GM19468 (cell line): ENCODE data around the gene COBLL1.

Source experiments
- ATAC-seq: cut with Tn5 transposase; IDR thresholded peaks from one replicate; pipeline ENCODE4 v1.9.1; 2021; ENCODE audit warnings: mild to moderate bottlenecking, moderate library complexity, moderate number of reproducible peaks; ENCODE audit not compliant: unreplicated experiment; ENCODE audit errors: extremely low read depth

Gene COBLL1

DNA sequence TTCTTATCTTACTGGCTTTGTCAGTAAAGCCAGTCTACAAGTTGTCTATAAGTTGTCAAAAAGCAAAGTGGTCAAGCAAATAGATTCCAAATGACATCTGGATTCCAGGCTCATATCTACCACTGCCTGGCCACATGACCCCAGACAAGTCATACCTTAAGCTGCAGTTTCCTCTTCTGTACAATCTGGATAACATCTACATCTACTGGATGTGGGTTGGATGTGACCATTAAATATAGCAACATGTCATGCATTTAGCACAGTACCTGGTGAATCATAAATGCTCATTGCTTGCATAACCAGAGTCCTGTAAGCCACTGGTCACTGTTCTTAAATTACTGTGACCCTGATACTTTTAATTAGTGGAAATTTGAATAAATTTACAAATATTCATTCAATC lies 16.8 kb downstream of the COBLL1 start:
- ATAC-seq = no peak

DNA sequence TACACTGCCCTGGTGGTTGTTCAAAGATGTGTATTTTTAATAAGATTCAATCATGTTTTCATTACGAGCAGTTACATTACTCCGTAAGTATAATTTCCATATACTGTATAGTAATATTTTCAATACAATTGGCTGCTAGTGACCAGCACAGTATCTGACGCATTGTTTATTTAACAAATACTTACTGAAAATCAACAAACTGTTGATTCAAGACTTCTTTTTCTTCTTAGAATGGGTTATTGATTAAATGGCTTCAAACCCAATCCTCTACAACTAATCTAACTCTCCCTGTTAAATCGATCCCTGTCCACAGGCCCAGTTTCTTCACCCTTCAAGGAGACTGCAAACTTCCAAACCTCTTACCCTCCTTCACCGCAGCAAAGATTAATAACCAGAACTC lies 18.5 kb downstream of the COBLL1 start:
- ATAC-seq = no peak

DNA sequence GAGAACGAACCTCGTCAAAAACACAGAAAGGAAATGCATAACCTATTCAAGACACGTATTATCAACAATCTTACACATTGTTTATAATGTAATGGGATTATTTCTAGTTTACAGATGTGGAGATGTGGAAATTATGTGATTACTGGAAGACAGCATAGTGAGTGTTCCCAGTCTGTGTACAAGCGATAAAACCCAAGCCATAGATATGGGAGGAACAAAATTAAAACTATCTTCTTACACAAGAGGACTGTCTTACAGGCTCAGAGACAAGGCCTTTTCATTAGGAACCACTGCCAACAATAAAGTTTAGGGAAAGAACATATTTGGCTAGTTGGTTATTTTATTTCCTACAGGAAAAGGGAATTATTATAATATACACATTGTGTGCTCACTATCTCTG lies 20.3 kb downstream of the COBLL1 start:
- no peak for ATAC-seq

DNA sequence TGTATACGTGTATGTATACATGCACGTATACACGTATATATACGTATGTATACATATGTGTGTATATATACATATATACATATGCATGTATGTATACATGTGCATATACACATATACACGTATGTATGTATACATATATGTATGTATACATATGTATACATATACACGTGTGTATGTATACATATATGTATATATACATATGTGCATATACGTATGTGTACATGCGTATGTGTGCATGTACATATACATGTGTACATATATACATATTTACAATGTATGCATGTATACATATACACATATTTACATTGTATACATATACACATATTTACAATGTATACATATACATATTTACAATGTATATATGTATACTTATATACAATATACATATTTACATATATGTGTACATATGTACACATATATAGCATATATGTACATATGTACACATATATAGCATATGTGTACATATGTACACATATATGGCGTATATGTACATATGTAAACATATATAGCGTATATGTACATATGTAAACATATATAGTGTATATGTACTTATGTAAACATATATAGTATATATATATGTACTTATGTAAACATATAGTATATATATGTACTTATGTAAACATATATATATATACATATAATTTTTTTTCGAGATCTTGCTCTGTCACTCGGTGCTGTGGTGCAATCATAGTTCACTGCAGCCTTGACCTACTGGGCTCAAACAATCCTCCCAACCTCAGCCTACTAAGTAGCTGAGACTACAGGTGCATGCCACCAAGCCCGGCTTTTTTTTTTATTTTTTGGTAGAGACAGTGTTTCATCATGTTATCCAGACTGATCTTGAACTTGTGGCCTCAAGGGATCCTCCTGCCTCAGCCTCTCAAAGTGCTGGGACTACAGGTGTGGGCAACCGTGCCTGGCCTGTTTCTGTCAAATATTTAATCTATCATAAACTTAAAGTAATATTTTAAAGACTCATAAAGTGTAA lies 23.2 kb downstream of the COBLL1 start:
- no peak for ATAC-seq

DNA sequence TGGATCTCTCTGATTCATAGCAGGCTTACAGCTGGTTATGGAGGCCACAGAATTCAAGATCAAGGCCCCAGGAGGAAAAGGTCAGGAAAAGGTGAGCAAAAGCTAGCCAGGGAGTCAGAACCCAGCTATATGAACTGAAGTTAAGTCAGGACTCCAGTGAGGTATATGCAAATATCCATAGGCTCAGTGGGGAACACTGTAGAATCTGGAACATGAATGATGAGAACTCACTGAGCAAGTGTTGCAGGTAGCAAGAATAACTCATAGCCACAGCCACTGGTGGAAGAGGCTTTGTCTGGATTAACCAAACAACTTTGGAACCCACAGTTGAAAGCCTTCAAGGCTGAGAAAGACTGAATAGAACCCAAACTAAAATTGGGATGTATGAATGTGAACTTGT lies 24.7 kb downstream of the COBLL1 start:
- no peak for ATAC-seq

DNA sequence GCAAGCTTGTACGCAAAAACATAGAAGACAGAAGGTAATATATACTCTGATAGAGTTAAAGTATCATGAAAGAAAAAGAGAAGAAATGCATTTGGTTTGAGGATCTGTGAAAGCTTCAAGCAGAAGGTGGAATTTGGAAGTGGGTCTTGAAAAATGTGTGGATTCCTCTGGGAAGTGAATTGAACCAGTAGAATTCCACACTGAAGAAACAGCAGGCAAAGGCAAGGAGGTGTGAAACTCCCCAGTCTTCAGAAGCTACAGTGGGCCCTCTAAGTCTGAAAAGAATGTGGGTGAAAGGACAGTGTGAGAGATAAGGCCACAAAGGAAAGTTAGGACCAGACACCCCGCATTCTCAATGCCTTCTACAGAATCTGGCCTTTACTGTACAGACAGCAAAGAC lies 25.6 kb downstream of the COBLL1 start:
- no peak for ATAC-seq

DNA sequence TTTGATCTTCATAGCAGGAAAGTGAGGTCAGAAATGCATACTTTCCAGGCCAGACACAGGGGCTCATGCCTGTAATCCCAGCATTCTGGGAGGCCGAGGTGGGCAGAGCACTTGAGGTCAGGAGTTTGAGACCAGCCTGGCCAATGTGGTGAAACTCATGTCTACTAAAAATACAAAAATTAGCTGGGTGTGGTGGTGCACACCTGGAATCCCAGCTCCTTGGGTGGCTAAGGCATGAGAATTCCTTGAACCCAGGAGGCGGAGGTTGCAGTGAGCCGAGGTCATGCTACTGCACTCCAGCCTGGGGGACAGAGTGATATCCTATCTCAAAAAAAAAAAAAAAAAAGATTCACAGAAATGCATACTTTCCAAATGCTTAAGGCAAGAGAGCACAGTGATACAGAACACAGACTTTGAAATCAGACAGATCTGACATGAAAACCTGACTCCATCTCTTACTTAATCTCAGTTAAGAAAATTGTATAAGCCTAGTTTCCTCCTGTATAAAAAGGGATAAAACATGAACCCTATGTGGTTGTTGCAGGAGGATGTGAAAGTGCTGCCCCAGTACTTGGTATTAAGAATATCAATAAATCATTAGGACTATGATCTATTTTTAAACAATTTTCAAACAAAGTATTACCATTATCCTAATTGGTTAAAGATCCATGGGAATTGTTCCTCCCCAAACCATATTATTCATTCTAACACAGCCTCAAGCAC lies 26.4 kb downstream of the COBLL1 start:
- ATAC-seq = no peak

DNA sequence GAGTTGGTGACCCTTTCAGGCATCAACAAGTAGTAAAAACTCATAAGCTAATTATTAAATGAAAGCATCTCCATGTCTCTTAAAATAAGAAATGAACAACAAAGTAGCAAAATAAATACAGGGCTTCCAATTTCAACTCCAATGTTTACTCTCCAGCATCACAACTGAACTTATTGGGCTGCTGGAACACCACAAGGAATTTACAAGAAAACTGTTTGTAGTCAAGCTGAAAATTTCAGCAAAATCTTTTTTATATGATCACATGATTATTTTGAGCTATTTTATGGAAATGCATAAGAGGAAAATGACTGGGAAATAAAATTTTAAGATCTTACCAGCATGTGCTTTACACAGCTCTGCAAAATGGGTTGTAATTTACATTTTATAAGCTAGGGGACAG lies 28.1 kb downstream of the COBLL1 start:
- ATAC-seq = no peak

DNA sequence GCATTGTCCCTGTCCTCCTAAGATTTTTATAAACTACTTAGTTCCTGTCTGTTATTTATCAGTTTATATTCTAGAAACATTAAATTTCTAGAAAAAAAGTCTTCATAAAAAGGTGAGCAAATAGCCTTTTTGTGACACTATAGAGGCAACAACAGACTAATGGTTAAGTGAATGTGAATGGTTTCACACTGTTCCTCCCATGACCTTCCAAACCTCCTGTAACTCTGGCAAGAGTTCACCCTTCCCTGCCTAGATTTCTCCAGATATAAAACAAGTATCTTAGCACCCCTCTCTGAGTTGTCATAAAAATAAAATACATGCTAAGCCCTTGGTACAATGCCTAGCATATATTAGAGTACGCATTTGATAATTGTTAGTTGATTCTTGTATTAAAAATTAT lies 29.2 kb downstream of the COBLL1 start:
- no peak for ATAC-seq

DNA sequence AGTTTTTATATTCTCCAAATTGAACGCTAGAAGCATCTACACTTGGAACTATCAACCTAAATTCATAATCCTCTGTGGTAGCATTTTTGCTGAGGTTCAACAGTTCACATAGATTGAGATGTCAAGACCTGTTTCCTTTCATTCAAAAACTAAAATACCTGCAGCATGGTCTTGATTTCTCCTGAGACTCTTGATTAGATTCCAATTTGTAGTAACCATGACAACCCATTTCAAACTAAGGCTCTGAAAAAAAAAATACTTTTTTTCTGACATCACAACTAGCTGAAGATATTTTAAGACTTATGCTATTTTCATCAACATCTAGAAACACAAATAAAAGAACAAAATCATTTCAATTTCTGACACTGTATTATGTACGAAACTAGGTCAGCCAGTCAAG lies 29.8 kb downstream of the COBLL1 start:
- no peak for ATAC-seq

DNA sequence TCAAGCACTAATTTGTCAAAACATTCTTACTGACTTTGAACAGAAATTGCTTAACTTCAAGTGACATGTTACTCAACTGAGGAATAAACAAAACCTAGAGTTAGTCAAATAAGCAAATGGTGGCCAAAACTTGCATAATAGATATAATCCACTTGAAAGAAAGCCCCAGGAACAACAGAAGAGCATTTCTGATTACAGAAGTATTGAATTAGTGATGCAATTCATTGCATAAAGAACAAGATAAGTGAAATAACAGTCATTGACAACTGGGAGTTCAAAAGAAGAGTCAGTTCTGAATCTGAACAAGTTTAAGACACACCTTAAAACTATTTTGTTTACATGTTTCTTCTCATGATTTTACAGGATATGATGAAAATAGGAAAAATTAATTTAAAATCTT lies 30.8 kb downstream of the COBLL1 start:
- no peak for ATAC-seq

DNA sequence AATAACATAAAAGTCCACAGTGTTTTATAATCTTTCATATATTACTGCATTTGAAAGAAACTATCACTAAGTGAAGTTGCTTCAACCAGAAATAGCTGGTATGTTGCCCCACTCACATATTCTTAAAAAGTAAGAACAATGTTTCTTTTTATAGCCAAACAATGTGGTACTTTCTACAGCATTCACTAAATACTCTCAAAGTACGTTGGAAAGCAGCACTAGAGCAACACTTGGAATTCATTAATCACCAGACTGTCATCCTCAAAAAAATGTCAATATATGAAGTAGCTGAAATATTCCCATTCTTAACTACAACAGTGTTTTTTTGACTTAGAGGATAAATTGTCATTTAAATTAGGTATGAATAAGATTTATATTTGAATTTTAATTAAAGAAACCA lies 32.8 kb downstream of the COBLL1 start:
- no peak for ATAC-seq

DNA sequence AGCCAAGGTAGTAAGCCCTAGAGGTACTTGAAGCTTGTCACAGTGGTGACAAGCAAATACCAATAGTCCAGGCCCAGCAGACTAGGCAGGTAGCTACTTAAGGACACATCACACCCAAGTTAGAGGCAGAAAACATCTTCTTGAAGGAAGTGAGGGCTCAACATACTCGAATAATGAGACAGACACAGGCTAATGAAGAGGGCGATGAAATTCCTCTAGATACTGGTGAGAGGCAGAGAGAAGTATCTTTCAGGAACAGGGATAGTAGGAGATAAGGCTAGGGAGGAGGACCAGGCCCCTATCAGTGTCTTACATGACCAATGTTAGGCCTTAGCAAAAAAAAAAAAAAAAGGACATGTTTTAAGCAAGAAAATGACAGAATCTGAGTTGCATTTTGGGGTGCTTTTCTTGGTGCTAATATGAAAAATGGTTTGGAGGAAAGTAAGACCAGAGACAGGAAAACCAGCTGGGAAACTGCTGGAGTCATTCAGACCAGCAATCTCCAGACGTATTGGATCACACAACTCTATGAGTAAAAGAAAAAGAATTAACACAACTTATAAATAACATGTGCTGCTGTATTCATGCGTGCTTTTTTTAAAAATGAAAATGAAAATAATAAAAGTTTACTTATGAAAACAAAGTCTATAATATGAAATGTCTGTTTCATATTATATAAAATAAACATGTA lies 37.7 kb downstream of the COBLL1 start:
- ATAC-seq = no peak

DNA sequence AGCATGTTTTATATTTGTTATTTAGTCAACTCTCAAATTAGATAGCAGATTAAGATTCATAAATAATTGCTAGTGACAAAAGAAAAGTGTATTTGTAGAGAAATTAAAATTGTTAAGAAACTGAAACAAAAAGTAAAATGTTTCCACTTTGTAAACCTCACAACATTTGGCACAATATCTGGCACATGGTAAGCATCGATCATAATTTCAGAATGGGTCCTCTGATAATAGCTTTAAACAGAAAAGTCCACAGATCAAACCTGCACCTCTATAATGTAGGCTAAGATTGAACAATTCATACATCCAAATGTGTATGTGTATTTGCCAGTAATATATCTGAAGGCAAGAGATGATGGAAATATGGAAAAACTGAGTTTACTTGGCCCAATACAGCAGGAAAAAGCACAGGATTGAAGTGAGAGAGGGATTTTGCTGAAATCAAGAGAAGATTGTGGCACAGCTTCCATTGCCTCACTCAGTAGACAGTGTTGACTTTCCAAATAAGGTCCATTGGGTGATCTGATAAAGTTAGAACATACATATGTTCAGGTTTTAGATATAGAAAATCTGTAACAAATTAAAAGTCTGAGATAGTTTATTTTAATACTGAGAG lies 39.4 kb downstream of the COBLL1 start:
- no peak for ATAC-seq

DNA sequence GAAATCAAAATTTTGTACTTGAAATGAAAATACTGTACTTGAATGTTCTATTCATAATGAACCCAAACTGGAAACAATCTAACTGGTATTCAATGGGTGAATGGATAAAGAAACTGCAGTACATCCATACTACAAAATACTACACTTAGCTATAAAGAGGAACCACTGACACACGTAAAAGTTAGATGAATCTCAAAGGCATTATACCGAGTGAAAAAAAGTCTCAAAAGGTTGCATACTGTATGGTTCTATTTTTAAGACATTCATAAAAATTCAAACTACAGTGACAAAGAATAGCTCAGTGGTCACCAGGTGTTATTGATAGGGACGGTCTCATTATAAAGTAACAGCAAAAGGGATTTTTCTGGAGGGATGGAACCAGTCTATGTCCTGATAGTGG lies 41.1 kb downstream of the COBLL1 start:
- no peak for ATAC-seq

DNA sequence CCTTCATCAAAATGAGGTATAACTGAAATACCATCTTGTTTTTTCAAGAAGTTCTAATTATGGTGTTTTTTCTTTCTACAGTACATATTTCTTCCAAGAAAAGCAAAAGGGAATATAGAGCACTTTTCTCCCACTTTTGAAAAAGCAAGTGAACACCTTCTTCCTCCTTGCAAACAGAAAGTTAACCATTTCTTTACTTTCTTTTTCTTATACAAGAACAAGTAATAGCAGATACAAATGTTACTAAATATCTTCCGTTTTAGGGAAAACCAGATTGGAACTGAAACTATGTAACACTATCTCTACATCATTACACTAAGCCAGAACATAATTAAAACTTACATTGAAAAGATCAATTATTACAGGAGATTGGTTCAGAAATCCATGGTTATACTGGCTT lies 44.0 kb downstream of the COBLL1 start:
- ATAC-seq = no peak

DNA sequence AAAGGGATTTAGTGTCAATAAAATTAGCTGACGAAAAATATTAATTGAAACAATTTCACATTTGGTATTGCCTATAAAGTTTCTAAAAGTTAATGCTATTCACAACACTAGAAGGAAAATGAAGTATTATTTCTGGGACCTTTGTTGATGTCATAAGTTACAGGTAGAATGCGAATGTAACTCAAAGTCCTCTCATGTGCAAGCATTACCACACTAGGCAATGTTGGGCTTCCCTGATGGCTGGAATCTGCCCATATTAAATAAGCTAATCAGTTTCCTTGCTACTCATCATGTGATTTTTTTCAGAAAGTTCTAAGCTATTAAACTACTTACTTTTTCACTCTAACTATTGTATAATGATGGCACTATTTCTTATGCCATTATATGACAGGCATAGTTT lies 44.6 kb downstream of the COBLL1 start:
- ATAC-seq = no peak

DNA sequence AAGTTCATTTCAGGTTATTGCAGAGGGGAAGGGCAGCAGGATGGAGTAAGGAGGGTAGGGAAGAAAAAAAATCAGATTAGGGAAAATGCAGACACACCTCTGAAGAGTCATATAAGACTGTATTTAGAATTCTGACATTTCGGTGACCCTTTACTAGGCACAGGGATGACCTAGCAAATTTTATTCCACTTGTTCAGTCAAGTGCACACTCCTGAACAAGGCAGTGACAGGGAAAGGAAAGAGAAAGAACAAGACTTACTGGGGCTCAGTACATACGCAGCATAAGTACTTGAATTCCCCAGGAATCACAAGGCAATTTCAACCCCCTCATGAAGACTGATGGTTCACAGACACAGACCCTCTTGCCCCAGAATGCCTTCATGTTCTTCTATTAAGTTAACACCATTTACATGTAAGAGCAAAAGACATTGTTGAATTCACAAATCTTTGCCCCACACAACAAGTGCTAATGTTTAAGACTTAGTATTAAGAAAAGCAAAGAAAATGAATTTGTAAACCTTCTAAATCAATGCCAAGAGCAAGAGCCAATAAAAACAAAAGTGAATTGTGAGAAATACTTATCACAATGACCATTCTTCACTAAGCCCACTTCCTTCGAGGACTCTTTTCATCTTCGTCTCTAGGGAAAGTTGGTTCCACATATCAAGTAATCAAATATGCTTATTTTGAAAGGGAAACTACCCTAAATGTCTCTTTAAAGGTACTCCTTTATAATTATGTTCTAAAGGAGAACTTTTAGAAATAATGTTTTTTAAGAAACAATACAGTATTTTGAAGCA lies 47.0 kb downstream of the COBLL1 start:
- ATAC-seq = no peak

DNA sequence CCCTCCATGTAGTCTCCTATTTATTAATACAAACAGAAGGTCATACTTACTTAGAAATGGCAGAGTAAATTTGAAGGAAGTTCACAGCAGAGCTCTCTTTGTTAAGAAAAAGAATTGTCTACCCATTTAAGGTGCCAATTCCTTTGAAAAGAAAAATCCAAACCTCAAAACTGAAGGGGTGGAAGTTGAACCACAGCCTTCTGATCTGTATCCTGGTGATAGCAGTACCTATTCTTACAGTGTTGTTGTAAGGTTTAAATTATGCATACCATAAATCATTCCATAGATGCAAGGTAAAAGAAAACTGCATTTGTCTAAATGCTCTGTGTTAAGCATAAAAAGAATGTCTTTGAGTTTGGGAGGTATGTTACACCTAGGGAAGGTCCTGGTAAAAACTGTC lies 47.6 kb downstream of the COBLL1 start:
- no peak for ATAC-seq

DNA sequence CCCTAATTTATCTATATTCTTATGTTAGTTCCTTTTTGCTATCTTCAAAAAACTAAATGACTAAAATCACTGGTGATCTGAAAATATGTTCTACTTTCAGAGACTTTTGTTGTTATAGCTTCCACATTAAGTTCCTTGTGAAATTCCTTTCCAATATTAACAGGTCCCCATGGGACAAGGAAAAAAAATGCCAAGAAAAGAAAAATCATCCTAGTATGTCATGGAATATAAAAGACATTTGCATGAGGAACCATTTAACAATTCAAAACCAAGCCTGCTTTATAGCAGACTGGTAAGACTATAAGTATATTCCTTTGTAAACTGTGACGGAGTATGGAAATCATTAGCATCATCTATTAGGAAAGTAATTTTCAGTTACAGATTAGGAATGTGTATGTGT lies 48.1 kb downstream of the COBLL1 start:
- ATAC-seq = no peak
